Caco-2 (cell line): ENCODE measurements around the gene HSPG2. TPM values are rescaled to one million over a fixed set of nuclear protein-coding genes. Genes with fewer than 3 reads are reported as not detected.

Experiments
- BruUV-seq: library from RNA; stranded (reverse); fragments of 400-500 nt; replicated peaks from 2 replicates; lab custom pipeline; 2021; lab: Mats Ljungman, UMichigan
- CTCF ChIA-PET: fragments of 300-600 bp; sonication (Branson Sonifier 250); formaldehyde crosslinking; loops from one replicate; lab custom pipeline; 2022; ENCODE audit warnings: antibody characterized with exemption; lab: Charles Lee
- POLR2A ChIA-PET: fragments of 300-600 bp; sonication (Branson Sonifier 250); formaldehyde crosslinking; loops from one replicate; lab custom pipeline; 2022; ENCODE audit warnings: antibody characterized with exemption; lab: Charles Lee
- DNase-seq, 2 experiments: peaks; one replicate each; pipeline versions ENCODE4 v3.0.0 to v3.0.0-alpha.2; 2020 to 2022
- H3K27me3 ChIP-seq: replicated peaks from 2 replicates; pipeline ENCODE4 v1.6.0; 2011; ENCODE audit warnings: low read length; ENCODE audit not compliant: control insufficient read depth, insufficient read depth
- H3K36me3 ChIP-seq: 2 replicates; pipeline ENCODE4 v1.5.1; 2011; ENCODE audit warnings: low read length; ENCODE audit not compliant: control insufficient read depth, insufficient read depth
- H3K4me1 ChIP-seq: fragments of 250-450 bp; sonication (Bioruptor Pico); 2 replicates; pipeline ENCODE4 v1.5.1; 2020; ENCODE audit warnings: mild to moderate bottlenecking
- H3K4me3 ChIP-seq: 2 replicates; pipeline ENCODE4 v1.5.1; 2011; ENCODE audit warnings: low read depth, mild to moderate bottlenecking, control low read depth, low read length
- H3K9me3 ChIP-seq: fragments of 250-450 bp; sonication (Bioruptor Pico); 2 replicates; pipeline ENCODE4 v1.5.1; 2020; ENCODE audit warnings: mild to moderate bottlenecking, moderate library complexity
- H3K27ac Mint-ChIP-seq: one replicate; pipeline ENCODE4 v1.8.0; 2022; ENCODE audit warnings: mixed read lengths; ENCODE audit not compliant: unreplicated experiment
- H3K27me3 Mint-ChIP-seq: one replicate; pipeline ENCODE4 v1.8.0; 2022; ENCODE audit warnings: mixed read lengths; ENCODE audit not compliant: insufficient read depth, unreplicated experiment
- H3K36me3 Mint-ChIP-seq: one replicate; pipeline ENCODE4 v1.8.0; 2022; ENCODE audit warnings: mild to moderate bottlenecking, mixed read lengths; ENCODE audit not compliant: insufficient read depth, unreplicated experiment
- H3K4me1 Mint-ChIP-seq: one replicate; pipeline ENCODE4 v1.8.0; 2022; ENCODE audit warnings: low read depth, mixed read lengths; ENCODE audit not compliant: unreplicated experiment
- H3K4me3 Mint-ChIP-seq: one replicate; pipeline ENCODE4 v1.8.0; 2022; ENCODE audit warnings: mild to moderate bottlenecking, moderate library complexity, mixed read lengths; ENCODE audit not compliant: unreplicated experiment
- H3K9me3 Mint-ChIP-seq: one replicate; pipeline ENCODE4 v1.8.0; 2022; ENCODE audit warnings: mixed read lengths; ENCODE audit not compliant: unreplicated experiment
- intact Hi-C: fragments of 100-400 bp; cut with micrococcal nuclease; formaldehyde crosslinking; loops from one replicate; pipeline ENCODE4 v1.10.0; 2022; ENCODE audit not compliant: unreplicated experiment
- total RNA-seq: library from RNA; stranded (reverse); gene quantifications from 2 replicates; pipeline ENCODE4 v1.2.3, GENCODE V29; 2022
- TF ChIP-seq, protein P1 (sequence below), 2 experiments: fragments of 200-600 bp in 1 of 2; IDR thresholded peaks; 1 replicate in 1 of 2; 2 replicates in 1 of 2; pipeline versions ENCODE4 v1.5.1 to v1.8.0; 2011 to 2022; ENCODE audit warnings: antibody characterized with exemption in 1 of 2, control low read depth in 1 of 2, inconsistent platforms in 1 of 2, low read depth in 1 of 2, low read length in 1 of 2, mild to moderate bottlenecking in 1 of 2, moderate library complexity in 1 of 2; ENCODE audit not compliant: insufficient read depth in 1 of 2, severe bottlenecking in 1 of 2, unreplicated experiment in 1 of 2

Gene HSPG2
- total RNA-seq, 1 experiment from 2014 or later, result 237 TPM

DNA sequence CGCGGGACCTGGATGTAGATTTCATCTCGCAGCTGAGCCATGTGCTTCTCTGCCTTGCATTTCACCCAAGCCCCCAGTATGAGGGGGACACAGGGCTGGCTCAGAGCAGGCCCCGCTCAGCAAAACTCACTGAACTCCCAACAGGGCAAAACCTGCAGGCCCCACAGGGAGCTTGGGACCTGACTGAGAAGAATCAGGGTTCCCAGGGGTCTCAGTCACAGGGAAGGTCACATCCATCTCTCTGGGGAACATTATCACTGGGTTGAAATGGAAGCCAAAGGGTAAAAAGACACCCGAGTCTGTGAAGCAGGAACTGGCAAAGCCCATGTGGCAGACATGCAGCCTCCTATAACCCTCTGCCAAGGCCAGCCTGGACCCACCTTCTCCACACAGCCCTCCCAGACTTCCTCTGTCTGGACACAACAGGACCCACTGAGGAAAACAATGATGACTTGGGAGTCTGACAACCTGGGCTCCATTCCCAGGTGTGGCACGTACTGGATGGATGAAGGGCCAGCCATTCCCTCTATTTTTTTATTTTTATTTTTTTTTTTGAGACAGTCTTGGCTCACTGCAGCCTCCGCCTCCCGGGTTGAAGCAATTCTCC is 11.7 kb downstream of the HSPG2 start:
- no peak overlapping the region for H3K4me3 Mint-ChIP-seq
- Histone ChIP-seq H3K36me3 (no peaks in the 10 kb centered on the region; the same call in 1 of the 2 replicates), H3K27me3 (no peaks in the 10 kb centered on the region), H3K9me3 (no peaks in the 10 kb centered on the region), H3K4me3 (no peak overlapping the region), H3K4me1 (peaks cover 95% of the 10 kb centered on the region)
- TF ChIP-seq, protein P1, sequence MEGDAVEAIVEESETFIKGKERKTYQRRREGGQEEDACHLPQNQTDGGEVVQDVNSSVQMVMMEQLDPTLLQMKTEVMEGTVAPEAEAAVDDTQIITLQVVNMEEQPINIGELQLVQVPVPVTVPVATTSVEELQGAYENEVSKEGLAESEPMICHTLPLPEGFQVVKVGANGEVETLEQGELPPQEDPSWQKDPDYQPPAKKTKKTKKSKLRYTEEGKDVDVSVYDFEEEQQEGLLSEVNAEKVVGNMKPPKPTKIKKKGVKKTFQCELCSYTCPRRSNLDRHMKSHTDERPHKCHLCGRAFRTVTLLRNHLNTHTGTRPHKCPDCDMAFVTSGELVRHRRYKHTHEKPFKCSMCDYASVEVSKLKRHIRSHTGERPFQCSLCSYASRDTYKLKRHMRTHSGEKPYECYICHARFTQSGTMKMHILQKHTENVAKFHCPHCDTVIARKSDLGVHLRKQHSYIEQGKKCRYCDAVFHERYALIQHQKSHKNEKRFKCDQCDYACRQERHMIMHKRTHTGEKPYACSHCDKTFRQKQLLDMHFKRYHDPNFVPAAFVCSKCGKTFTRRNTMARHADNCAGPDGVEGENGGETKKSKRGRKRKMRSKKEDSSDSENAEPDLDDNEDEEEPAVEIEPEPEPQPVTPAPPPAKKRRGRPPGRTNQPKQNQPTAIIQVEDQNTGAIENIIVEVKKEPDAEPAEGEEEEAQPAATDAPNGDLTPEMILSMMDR (IDR thresholded peaks at IDR 0.05; ENCODE audit: insufficient read depth in 1 of 2, low read depth in 1 of 2, low read length in 1 of 2, severe bottlenecking in 1 of 2, unreplicated experiment in 1 of 2), result no peak
- no peaks in the 10 kb centered on the region for H3K27me3 Mint-ChIP-seq
- H3K4me1 Mint-ChIP-seq, result peaks cover 57% of the 10 kb centered on the region
- intact Hi-C loops, result no loop called here
- H3K27ac Mint-ChIP-seq, result peak overlapping the region; percentile 95
- DNase-seq, result no peak
- H3K36me3 Mint-ChIP-seq, result peaks cover 73% of the 10 kb centered on the region
- ChIA-PET CTCF (no interaction called here), POLR2A (interaction anchor here (1.3 kb wide), 1 partner anchor 11 kb away, joined by 15 read pairs; the partner anchor contains the start of gene HSPG2)
- no TSS peak for BruUV-seq
- H3K9me3 Mint-ChIP-seq, result no peaks in the 10 kb centered on the region

DNA sequence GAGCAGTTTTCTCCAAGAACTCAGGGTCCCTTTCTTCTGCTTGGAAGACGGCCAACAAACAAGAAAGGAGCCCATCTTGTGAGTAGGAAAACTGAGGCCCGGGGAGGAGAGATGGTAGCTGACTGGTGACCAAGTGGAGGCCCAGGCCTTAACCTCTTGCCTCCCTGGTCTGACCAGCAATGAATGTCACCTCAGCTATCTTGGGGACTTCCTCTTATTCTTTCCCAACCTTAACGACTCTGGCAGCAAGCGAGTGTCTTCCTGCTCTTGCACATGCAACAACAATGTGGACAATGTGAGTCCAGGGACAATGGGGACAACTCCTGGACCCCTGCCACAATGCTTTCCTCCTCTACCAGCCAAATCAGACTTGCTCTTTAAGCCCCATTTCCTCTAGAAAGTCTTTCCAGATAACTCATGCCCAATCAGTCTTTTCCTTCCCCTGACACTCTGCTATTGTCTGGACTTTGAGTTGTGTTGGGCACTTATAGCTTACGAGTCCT is 12.6 kb downstream of the HSPG2 start:
- H3K27ac Mint-ChIP-seq, result peak overlapping the region; percentile 95
- ChIA-PET POLR2A (interaction anchor here (0.6 to 1.3 kb wide), 2 partner anchors 12 to 13 kb away, joined by 13 to 15 read pairs; partner anchors contain the start of gene HSPG2), CTCF (interaction anchor here (0.6 kb wide), 1 partner anchor 48 kb away, joined by 4 read pairs; no protein-coding TSS in a partner anchor)
- BruUV-seq, result no TSS peak
- H3K36me3 ChIP-seq, result no peaks in the 10 kb centered on the region; the same call in 1 of the 2 replicates
- H3K36me3 Mint-ChIP-seq, result peaks cover 72% of the 10 kb centered on the region
- TF ChIP-seq, protein P1 (IDR thresholded peaks at IDR 0.05; ENCODE audit: insufficient read depth in 1 of 2, low read depth in 1 of 2, low read length in 1 of 2, severe bottlenecking in 1 of 2, unreplicated experiment in 1 of 2), result no peak
- H3K9me3 Mint-ChIP-seq, result no peaks in the 10 kb centered on the region
- peaks cover 49% of the 10 kb centered on the region for H3K4me1 Mint-ChIP-seq
- no peaks in the 10 kb centered on the region for H3K27me3 ChIP-seq
- H3K4me3 Mint-ChIP-seq, result no peak overlapping the region
- H3K4me3 ChIP-seq, result no peak overlapping the region
- peaks cover 95% of the 10 kb centered on the region for H3K4me1 ChIP-seq
- intact Hi-C loops, result loop anchor here (5.0 kb wide), 1 partner anchor 38 kb away; no protein-coding TSS in a partner anchor
- no peaks in the 10 kb centered on the region for H3K9me3 ChIP-seq
- no peak for DNase-seq
- H3K27me3 Mint-ChIP-seq, result no peaks in the 10 kb centered on the region

DNA sequence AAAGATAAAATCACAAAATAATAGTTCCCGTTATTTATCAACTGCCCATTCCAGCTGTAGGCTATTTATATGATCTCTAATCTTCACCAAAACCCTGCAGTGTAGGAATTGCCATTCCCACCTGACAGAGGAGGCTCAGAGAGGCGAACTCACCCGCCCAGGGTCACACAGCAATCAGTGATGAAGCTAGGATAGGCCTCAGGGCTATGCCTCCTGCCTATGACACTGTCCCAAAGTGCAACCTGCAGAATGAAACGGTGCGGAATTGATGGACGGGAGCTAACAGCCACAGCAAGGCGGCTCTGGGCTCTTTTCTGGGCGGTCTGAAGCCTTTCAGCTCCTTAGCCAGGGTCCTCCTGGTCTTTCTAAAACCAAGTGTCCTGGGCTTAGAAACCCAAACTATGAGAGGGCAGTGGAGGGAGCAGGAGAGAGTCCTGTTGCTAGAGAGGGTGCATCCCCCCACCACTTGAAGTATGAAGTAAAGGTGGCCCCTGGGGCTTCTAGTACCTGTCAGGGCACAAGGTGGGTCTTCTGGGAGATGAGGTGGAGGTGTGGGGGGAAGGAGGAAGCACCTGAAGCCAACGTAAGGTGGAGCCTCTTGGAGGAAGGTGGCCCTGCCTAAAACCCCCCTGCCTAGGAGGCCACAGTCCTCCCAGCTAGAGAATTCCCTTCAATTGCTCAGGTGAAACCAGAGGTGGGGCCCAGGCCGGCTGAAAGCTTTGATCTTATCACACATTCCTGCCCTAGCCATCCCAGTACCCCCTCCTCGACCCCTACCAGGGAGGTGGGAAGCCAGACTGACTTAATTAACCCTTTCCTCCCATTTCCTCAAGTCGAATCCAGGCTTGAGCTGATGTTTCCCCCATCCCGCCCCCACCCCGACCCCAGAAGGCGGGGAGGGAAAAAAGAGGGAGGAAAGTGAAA is 14.8 kb downstream of the HSPG2 start:
- intact Hi-C loops, result loop anchor here (5.0 kb wide), 1 partner anchor 40 kb away; no protein-coding TSS in a partner anchor
- Histone ChIP-seq H3K36me3 (no peaks in the 10 kb centered on the region), H3K27me3 (no peaks in the 10 kb centered on the region), H3K4me1 (peaks cover 88% of the 10 kb centered on the region), H3K9me3 (no peaks in the 10 kb centered on the region), H3K4me3 (no peak overlapping the region)
- ChIA-PET POLR2A (interaction anchor here (0.5 to 2.3 kb wide), 10 partner anchors 9 to 490 kb away, joined by 3 to 23 read pairs (median 6); partner anchors contain the start of gene HSPG2), CTCF (interaction anchor here (0.5 to 1.1 kb wide), 7 partner anchors 10 to 494 kb away, joined by 3 to 4 read pairs (median 3); no protein-coding TSS in a partner anchor)
- Mint-ChIP-seq H3K27ac (peak overlapping the region; percentile 95), H3K27me3 (no peaks in the 10 kb centered on the region), H3K4me1 (peaks cover 48% of the 10 kb centered on the region), H3K4me3 (peak overlapping the region; percentile 71), H3K9me3 (no peaks in the 10 kb centered on the region), H3K36me3 (peaks cover 66% of the 10 kb centered on the region)
- TSS peak; percentile 89 for BruUV-seq
- TF ChIP-seq, protein P1 (IDR thresholded peaks at IDR 0.05; ENCODE audit: insufficient read depth in 1 of 2, low read depth in 1 of 2, low read length in 1 of 2, severe bottlenecking in 1 of 2, unreplicated experiment in 1 of 2), result peak in 1 of 2 experiments; percentile 9
- peak; percentile 95 to 98 for DNase-seq
